ENCODE measurements around the gene GATAD2B.
"Not testable (repeated sequence)": the region's sequence is repeated elsewhere in the genome, so short reads cannot be mapped to it uniquely, and the experiment has no call there.

GATAD2B gene

DNA sequence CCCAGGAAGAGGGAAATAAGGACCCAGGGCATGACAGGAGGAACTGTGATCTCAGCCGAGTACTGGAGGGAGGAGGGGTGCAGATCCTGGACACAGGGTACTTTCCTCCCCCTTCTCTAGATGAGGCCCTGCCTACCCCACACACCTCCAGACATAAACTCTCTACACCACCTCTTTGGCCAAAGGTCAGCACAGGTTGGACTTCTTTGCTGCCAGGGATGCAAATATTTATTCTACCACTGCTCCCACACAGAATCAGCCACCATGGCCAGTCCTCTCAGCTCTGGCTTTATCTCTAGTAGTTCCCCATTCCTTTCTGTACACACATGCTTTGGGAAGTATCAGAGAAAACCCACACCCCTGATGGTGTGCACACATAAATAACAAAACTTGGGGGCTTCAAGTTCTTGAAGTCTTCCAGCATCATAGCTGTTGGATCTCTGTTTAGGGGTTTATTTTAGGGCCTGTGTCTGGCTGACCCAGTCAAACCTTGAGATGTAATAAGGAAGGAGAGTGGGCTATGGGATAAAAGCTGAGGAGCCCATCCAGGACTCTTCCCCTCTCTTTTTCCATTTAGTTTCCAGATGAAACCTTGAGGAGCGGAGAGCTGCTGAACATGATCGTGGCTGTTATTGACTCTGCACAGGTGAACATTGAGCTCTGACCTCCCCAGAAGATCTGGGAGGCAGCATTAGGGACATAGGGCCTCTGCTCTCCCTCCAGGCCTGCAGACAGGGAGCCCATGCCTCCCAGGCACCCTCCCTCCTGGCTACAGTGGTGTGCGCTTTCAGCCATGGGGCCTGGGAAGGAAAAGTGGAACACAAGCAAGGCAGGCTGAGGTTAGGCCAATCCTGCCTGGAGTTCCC lies 154.2 kb downstream of the GATAD2B start:
- CTCF ChIA-PET, result interaction anchor here (1.1 to 3.8 kb wide), 4 partner anchors 14 to 218 kb away, joined by 4 to 17 read pairs (median 5); partner anchors contain the start of gene RAB13
- H3K4me3 ChIP-seq (ENCODE audit: low read depth, low read length), result no peak overlapping the region
- TF ChIP-seq, protein P1, sequence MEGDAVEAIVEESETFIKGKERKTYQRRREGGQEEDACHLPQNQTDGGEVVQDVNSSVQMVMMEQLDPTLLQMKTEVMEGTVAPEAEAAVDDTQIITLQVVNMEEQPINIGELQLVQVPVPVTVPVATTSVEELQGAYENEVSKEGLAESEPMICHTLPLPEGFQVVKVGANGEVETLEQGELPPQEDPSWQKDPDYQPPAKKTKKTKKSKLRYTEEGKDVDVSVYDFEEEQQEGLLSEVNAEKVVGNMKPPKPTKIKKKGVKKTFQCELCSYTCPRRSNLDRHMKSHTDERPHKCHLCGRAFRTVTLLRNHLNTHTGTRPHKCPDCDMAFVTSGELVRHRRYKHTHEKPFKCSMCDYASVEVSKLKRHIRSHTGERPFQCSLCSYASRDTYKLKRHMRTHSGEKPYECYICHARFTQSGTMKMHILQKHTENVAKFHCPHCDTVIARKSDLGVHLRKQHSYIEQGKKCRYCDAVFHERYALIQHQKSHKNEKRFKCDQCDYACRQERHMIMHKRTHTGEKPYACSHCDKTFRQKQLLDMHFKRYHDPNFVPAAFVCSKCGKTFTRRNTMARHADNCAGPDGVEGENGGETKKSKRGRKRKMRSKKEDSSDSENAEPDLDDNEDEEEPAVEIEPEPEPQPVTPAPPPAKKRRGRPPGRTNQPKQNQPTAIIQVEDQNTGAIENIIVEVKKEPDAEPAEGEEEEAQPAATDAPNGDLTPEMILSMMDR (IDR thresholded peaks at IDR 0.05; ENCODE audit: insufficient read depth, low read length, missing control alignments), result no peak
- DNase-seq (ENCODE audit: low read depth, low spot score), result no peak
- POLR2A ChIA-PET, result no interaction called here

DNA sequence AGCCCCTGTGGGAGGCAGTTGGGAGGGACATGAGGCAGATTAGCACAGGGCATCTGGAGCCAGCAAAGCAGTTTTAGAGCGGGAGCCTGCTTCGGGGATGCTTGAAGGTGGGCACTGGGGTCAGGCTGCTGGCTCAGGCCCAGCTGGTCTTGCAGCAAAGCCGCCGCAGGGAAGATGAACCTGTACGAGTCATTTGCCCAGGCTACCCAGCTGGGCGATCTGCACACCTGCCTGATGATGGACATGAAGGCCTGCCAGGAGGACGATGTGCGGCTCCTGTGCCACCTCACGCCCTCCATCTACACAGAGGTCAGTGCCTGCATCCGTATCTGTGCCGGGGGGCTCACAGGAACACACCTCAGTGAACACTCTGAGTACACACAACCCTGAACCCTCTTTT lies 155.3 kb downstream of the GATAD2B start:
- POLR2A ChIA-PET, result no interaction called here
- CTCF ChIA-PET, result interaction anchor here (0.7 to 3.8 kb wide), 7 partner anchors 8 to 219 kb away, joined by 3 to 17 read pairs (median 4); partner anchors contain the start of genes RAB13 and SLC27A3
- DNase-seq (ENCODE audit: low read depth, low spot score), result no peak
- TF ChIP-seq, protein P1 (IDR thresholded peaks at IDR 0.05; ENCODE audit: insufficient read depth, low read length, missing control alignments), result no peak
- no peak overlapping the region for H3K4me3 ChIP-seq (ENCODE audit: low read depth, low read length)

DNA sequence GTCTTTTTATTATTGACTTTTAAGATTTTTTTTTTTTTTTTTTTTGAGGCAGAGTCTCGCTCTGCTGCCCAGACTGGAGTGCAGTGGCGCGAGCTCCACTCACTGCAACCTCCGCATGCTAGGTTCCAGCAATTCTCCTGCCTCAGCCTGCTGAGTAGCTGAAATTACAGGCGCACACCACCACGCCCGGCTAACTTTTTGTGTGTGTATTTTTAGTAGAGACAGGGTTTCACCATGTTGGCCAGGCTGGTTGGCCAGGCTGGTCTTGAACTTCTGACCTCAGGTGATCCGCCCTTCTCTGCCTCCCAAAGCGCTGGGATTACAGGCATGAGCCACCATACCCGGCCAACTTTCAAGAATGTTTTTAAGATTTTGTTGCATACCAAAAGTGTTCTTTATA lies 156.1 kb downstream of the GATAD2B start:
- POLR2A ChIA-PET; DNase-seq (ENCODE audit: low read depth, low spot score); H3K4me3 ChIP-seq (ENCODE audit: low read depth, low read length): not testable (repeated sequence)
- CTCF ChIA-PET, result interaction anchor here (0.7 to 1.2 kb wide), 7 partner anchors 9 to 220 kb away, joined by 3 to 8 read pairs (median 4); partner anchors contain the start of genes NPR1, RAB13 and SLC27A3

DNA sequence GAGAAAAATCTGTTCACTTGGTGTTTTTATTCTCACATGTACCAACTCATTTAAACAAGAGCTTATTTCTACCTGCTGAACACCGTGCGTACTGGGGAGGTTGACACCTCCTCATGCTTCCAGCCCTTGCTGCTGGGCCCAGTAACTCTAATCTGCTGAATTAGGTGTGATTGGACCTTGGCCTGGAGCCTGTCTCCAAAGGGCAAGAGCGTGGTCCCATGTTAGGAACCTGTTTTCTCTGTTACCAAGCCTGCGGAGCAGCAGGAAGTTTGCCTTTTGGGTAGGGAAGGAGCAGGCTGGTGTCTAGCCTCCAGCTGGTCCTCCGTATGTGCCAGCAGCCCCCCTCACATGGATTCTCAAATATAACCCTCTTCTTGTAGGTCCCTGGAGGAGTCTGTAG lies 158.5 kb downstream of the GATAD2B start:
- ChIA-PET CTCF (interaction anchor here (0.8 to 2.2 kb wide), 9 partner anchors 9 to 224 kb away, joined by 3 to 10 read pairs (median 3); no protein-coding TSS in a partner anchor), POLR2A (interaction anchor here (1.8 kb wide), 1 partner anchor 11 kb away, joined by 4 read pairs; the partner anchor contains the start of gene SLC27A3)
- H3K4me3 ChIP-seq (ENCODE audit: low read depth, low read length), result no peak overlapping the region
- DNase-seq (ENCODE audit: low read depth, low spot score), result no peak
- TF ChIP-seq, protein P1 (IDR thresholded peaks at IDR 0.05; ENCODE audit: insufficient read depth, low read length, missing control alignments), result no peak

DNA sequence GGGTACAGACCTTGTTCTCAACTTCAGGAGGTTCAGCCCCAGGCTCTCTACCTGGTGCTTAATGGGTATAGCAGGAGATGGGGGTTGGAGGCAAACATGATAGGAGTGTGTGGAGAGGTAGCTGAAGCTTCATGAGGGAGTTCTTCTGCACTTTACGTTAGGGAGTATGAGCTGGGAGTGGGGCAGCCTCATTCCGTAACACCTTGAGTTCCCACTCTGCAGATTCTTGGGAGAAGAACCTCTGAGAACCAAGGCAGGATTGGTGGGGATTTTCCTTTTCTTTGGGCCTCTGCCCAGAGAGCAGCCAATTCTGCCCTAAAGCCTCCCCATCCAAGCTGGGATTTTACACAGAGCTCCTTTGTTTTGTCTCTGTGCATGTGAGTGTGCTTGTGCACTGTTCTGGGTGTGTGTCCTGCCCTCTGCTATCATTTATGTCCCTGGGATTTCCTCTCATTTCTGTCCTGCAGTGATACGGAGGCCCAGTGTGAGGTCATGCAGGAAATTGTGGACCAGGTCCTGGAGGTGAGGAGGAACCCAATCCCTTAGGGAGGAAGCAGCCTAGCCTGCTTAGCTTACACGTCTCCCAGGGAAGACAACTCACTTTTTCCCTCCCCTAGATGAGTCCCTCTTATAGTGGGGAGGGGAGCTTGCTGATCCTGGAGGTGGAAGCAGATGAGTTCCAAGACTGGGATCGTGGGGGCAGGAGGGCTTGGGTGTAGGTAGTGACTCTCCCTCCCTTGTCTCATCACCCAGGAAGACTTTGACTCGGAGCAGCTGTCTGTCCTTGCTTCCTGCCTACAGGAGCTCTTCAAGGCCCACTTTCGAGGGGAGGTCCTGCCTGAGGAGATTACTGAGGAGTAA lies 159.2 kb downstream of the GATAD2B start:
- POLR2A ChIA-PET, result interaction anchor here (1.8 kb wide), 1 partner anchor 12 kb away, joined by 4 read pairs; the partner anchor contains the start of gene SLC27A3
- CTCF ChIA-PET, result interaction anchor here (0.6 to 2.2 kb wide), 8 partner anchors 9 to 224 kb away, joined by 3 to 10 read pairs (median 4); partner anchors contain the start of gene NPR1
- TF ChIP-seq, protein P1 (IDR thresholded peaks at IDR 0.05; ENCODE audit: insufficient read depth, low read length, missing control alignments), result no peak
- H3K4me3 ChIP-seq (ENCODE audit: low read depth, low read length), result no peak overlapping the region
- no peak for DNase-seq (ENCODE audit: low read depth, low spot score)

DNA sequence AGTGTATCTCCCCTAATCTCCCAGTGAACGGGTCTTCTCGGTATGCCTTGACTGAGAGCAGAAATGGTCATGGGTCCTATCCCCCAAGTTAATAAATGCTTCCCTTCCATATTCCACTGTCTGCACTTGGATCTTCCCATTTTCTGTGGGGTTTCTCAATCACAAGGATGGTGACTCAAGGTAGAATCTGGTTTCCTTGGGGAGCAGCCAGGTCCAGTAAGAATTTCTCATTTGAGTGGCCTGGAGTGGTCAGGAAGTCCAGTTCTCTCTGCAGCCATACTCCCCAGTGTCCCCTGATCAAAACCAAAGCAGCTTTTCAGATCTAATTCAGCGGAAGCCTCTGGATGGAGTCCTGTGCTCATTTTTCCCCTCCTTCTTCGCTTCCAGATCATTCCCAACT lies 162.3 kb downstream of the GATAD2B start:
- POLR2A ChIA-PET, result interaction anchor here (0.8 kb wide), 1 partner anchor 194 kb away, joined by 3 read pairs; no protein-coding TSS in a partner anchor
- H3K4me3 ChIP-seq (ENCODE audit: low read depth, low read length), result no peak overlapping the region
- CTCF ChIA-PET, result interaction anchor here (1.6 to 3.3 kb wide), 3 partner anchors 11 to 250 kb away, joined by 4 to 20 read pairs (median 9); no protein-coding TSS in a partner anchor
- TF ChIP-seq, protein P1 (IDR thresholded peaks at IDR 0.05; ENCODE audit: insufficient read depth, low read length, missing control alignments), result no peak
- no peak for DNase-seq (ENCODE audit: low read depth, low spot score)

Measured in AG04449 (cell line).